ENCODE measurements around the gene PHACTR1. TPM values are rescaled to one million over a fixed set of nuclear protein-coding genes. Genes with fewer than 3 reads are reported as not detected.

PHACTR1 gene
- total and polyA plus RNA-seq, 8 donors, result 0.46 to 17.4 (median 6.4) TPM; not detected in 1

- intact Hi-C loops (cut with DNase I; ENCODE audit: low total_unique reads), result no loop called here
- no peak overlapping the region for H3K4me3 ChIP-seq
- H3K4me1 ChIP-seq, result peaks cover 0 to 14% (median 3%) of the 10 kb centered on the region in 4 donors
- H3K27ac ChIP-seq, result no peak overlapping the region
- TF ChIP-seq EP300 (IDR thresholded peaks at IDR 0.05) (no peak), POLR2A (IDR thresholded peaks at IDR 0.05) (no peak), CTCF (IDR thresholded peaks at IDR 0.05) (no peak), POLR2AphosphoS5 (IDR thresholded peaks at IDR 0.05) (no peak)
- WGBS, 5 donors, result 68 to 80% (median 73%) methylated on average over 5 of the region's 5 CpGs
- H3K36me3 ChIP-seq, result no peaks in the 10 kb centered on the region
- H3K9me3 ChIP-seq, result no peaks in the 10 kb centered on the region
- H3K27me3 ChIP-seq, result no peaks in the 10 kb centered on the region
- no peak for DNase-seq
These were observed 309.4 kb downstream of the PHACTR1 start for GRCh38 chr6:13025893-13026499.

- intact Hi-C loops (cut with DNase I; ENCODE audit: low total_unique reads), result no loop called here
- no peak overlapping the region for H3K27ac ChIP-seq
- TF ChIP-seq POLR2A (IDR thresholded peaks at IDR 0.05) (no peak), CTCF (IDR thresholded peaks at IDR 0.05) (no peak), POLR2AphosphoS5 (IDR thresholded peaks at IDR 0.05) (no peak), EP300 (IDR thresholded peaks at IDR 0.05) (no peak)
- no peak overlapping the region for H3K4me3 ChIP-seq
- H3K4me1 ChIP-seq, result peaks cover 0 to 14% (median 3%) of the 10 kb centered on the region in 4 donors
- WGBS, 5 donors, result 52 to 68% (median 66%) methylated on average over 5 of the region's 5 CpGs
- H3K9me3 ChIP-seq, result no peaks in the 10 kb centered on the region
- H3K36me3 ChIP-seq, result no peaks in the 10 kb centered on the region
- peak in 1 of 2 donors; percentile 19 for DNase-seq
- no peaks in the 10 kb centered on the region for H3K27me3 ChIP-seq
These were observed 310.0 kb downstream of the PHACTR1 start for GRCh38 chr6:13026557-13026956.

- intact Hi-C loops (cut with DNase I; ENCODE audit: low total_unique reads), result no loop called here
These were observed 310.6 kb downstream of the PHACTR1 start for GRCh38 chr6:13027207-13027606.

GRCh38 chr6:13030396-13030795 is 313.8 kb downstream of the PHACTR1 start:
- TF ChIP-seq POLR2A (IDR thresholded peaks at IDR 0.05) (no peak), POLR2AphosphoS5 (IDR thresholded peaks at IDR 0.05) (no peak), CTCF (IDR thresholded peaks at IDR 0.05) (no peak), EP300 (IDR thresholded peaks at IDR 0.05) (no peak)
- Histone ChIP-seq H3K4me3 (no peak overlapping the region), H3K27me3 (no peaks in the 10 kb centered on the region), H3K4me1 (peaks cover 0 to 14% (median 3%) of the 10 kb centered on the region in 4 donors), H3K9me3 (no peaks in the 10 kb centered on the region), H3K36me3 (no peaks in the 10 kb centered on the region), H3K27ac (no peak overlapping the region)
- intact Hi-C loops (cut with DNase I; ENCODE audit: low total_unique reads), result no loop called here
- 25 to 44% (median 39%) methylated on average over 3 of the region's 3 CpGs for WGBS, 5 donors
- no peak for DNase-seq

More at GRCh38 chr6:13027207-13027606, 310.6 kb downstream of the PHACTR1 start:
- Histone ChIP-seq H3K4me1 (peaks cover 0 to 14% (median 3%) of the 10 kb centered on the region in 4 donors), H3K27ac (no peak overlapping the region), H3K4me3 (no peak overlapping the region), H3K9me3 (no peaks in the 10 kb centered on the region), H3K27me3 (no peaks in the 10 kb centered on the region), H3K36me3 (no peaks in the 10 kb centered on the region)
- TF ChIP-seq CTCF (IDR thresholded peaks at IDR 0.05), result no peak
- no peak for TF ChIP-seq POLR2A (IDR thresholded peaks at IDR 0.05)
- no peak for TF ChIP-seq POLR2AphosphoS5 (IDR thresholded peaks at IDR 0.05)
- TF ChIP-seq EP300 (IDR thresholded peaks at IDR 0.05), result no peak
- 19 to 46% (median 36%) methylated on average over 2 of the region's 2 CpGs for WGBS, 5 donors
- no peak for DNase-seq

Data from stomach (tissue), 9 donors.